ENCODE measurements around the gene CHMP1B.

Gene CHMP1B

GRCh38 chr18:11851146-11851805 is at the start of gene CHMP1B:
CHMP1B (plus strand) TSS chr18:11851413; CDS start chr18:11851512, 99 bp downstream.
- peak; percentile 93 to 94 for DNase-seq (ENCODE audit: low read depth in 2 of 2)

GRCh38 chr18:11801573-11801972 is 49.6 kb upstream of the CHMP1B start:
- no peak for DNase-seq (ENCODE audit: low read depth in 2 of 2)

GRCh38 chr18:11802158-11802557 is 49.1 kb upstream of the CHMP1B start:
- no peak for DNase-seq (ENCODE audit: low read depth in 2 of 2)

- DNase-seq (ENCODE audit: low read depth in 2 of 2): no peak
These were observed 48.6 kb upstream of the CHMP1B start for GRCh38 chr18:11802586-11802985.

GRCh38 chr18:11807233-11807632 is 44.0 kb upstream of the CHMP1B start:
- no peak for DNase-seq (ENCODE audit: low read depth in 2 of 2)

- DNase-seq (ENCODE audit: low read depth in 2 of 2): no peak
These were observed 43.0 kb upstream of the CHMP1B start for GRCh38 chr18:11808001-11808855.

- no peak for DNase-seq (ENCODE audit: low read depth in 2 of 2)
These were observed 41.3 kb upstream of the CHMP1B start for GRCh38 chr18:11809895-11810294.

- no peak for DNase-seq (ENCODE audit: low read depth in 2 of 2)
These were observed 40.8 kb upstream of the CHMP1B start for GRCh38 chr18:11810379-11810778.

GRCh38 chr18:11811009-11811408 is 40.2 kb upstream of the CHMP1B start:
- DNase-seq (ENCODE audit: low read depth in 2 of 2): no peak

- no peak for DNase-seq (ENCODE audit: low read depth in 2 of 2)
These were observed 34.0 kb upstream of the CHMP1B start for GRCh38 chr18:11817229-11817628.

- DNase-seq (ENCODE audit: low read depth in 2 of 2): no peak
These were observed 32.6 kb upstream of the CHMP1B start for GRCh38 chr18:11818486-11819203.

- DNase-seq (ENCODE audit: low read depth in 2 of 2): no peak
These were observed 31.3 kb upstream of the CHMP1B start for GRCh38 chr18:11819938-11820337.

GRCh38 chr18:11820697-11821096 is 30.5 kb upstream of the CHMP1B start:
- no peak for DNase-seq (ENCODE audit: low read depth in 2 of 2)

GRCh38 chr18:11821208-11821607 is 30.0 kb upstream of the CHMP1B start:
- DNase-seq (ENCODE audit: low read depth in 2 of 2): no peak

GRCh38 chr18:11821643-11822237 is 29.5 kb upstream of the CHMP1B start:
- DNase-seq (ENCODE audit: low read depth in 2 of 2): no peak

- no peak for DNase-seq (ENCODE audit: low read depth in 2 of 2)
These were observed 27.7 kb upstream of the CHMP1B start for GRCh38 chr18:11823545-11823944.

- no peak for DNase-seq (ENCODE audit: low read depth in 2 of 2)
These were observed 24.4 kb upstream of the CHMP1B start for GRCh38 chr18:11826836-11827235.

GRCh38 chr18:11828786-11829432 is 22.3 kb upstream of the CHMP1B start:
- DNase-seq (ENCODE audit: low read depth in 2 of 2): no peak

- DNase-seq (ENCODE audit: low read depth in 2 of 2): no peak
These were observed 20.6 kb upstream of the CHMP1B start for GRCh38 chr18:11830585-11830984.

GRCh38 chr18:11831921-11832320 is 19.3 kb upstream of the CHMP1B start:
- no peak for DNase-seq (ENCODE audit: low read depth in 2 of 2)

- no peak for DNase-seq (ENCODE audit: low read depth in 2 of 2)
These were observed 16.4 kb upstream of the CHMP1B start for GRCh38 chr18:11834772-11835171.

- no peak for DNase-seq (ENCODE audit: low read depth in 2 of 2)
These were observed 11.7 kb upstream of the CHMP1B start for GRCh38 chr18:11839556-11839955.

Measured in activated CD8-positive, alpha-beta memory T cell treated with anti-CD3 and anti-CD28 coated beads for 4 hours (primary cell).